LNCaP clone FGC (cell line): ENCODE results near the gene SLC17A9.

Experiments used
- DNase-seq: peaks from one replicate; pipeline ENCODE4 v3.0.0-alpha.2; 2011; ENCODE audit warnings: low read depth
- H3K4me3 ChIP-seq: 2 replicates; pipeline ENCODE4 v1.5.1; 2011; ENCODE audit warnings: mild to moderate bottlenecking, low read depth, low read length, control low read depth
- CTCF ChIP-seq: IDR thresholded peaks from 2 replicates; pipeline ENCODE4 v1.5.1; 2012; ENCODE audit warnings: mild to moderate bottlenecking; ENCODE audit not compliant: control insufficient read depth, insufficient read depth; ENCODE audit errors: extremely low read depth

The SLC17A9 gene

DNA sequence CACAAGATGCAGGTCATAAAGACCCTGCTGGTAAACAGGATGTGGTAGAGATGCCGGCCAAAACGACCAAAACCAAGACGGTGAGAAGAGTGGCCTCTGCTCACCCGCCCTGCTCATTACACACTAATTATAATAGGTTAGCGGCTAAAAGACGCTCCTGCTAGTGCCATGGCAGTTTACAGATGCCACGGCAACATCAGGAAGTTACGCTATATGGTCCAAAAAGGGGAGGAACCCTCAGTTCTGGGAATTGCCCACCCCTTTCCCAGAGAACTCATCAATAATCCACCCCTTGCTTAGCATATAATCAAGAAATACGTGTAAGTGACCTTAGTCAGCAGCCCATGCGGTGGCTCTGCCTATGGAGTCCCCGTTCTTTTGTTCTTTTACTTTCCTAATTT, 36.7 kb downstream of the SLC17A9 start:
- no peak for TF ChIP-seq CTCF
- no peak overlapping the region for H3K4me3 ChIP-seq
- DNase-seq = no peak

DNA sequence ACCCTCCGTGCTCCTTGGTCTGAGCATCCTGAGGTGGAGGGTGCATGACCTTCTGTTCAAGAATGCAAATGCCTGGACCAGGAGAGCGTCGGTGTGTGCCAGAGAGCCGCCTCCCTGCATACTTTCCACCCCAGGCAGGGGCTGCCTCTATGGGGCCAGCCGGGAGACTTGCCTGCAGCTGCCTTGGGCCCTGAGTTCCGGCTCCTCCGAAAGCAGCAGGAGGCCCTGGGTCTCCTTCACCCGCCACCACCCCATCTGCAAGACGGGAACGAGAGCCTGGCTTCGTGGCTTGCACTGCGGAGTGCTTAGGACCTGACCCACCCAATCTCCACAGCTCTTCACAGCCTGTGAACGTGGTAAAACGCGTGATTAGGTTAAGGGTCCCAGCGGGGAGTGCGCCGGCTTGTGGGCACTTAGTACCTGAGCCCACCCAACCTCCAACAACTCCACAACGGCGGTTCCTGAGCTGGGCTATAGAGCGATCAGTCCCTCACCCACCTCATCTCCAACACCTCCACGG, 37.9 kb downstream of the SLC17A9 start:
- no peak for TF ChIP-seq CTCF
- DNase-seq = no peak
- H3K4me3 ChIP-seq = no peak overlapping the region

DNA sequence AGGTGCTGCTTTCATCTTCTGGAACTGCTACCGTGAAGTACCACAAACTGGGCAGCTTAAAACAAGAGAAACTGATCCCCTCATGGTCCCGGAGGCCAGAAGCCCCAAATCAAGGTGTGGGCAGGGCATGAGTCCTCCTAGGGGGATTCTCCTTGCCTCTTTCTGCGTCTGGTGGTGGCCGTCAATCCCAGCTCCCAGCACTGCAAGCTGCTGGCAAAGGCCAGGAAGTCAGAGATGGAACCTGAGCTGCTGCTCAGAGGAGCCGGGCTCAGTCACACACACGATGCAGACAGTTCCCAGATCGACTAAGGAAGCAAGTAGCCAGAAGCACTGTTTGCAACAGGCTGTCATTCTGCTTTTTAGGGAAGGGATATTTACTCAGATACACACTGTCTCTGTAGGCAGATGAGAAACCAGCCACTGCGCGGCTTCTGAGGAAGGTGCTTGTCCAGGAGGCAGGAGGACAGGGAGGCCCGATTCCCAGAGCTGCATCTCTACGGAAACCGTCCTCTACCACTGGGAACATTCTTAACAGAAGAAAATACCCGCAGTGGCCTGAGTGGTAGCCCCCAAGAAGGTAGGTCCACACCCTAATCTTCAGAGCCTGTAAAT, 38.8 kb downstream of the SLC17A9 start:
- no peak overlapping the region for H3K4me3 ChIP-seq
- no peak for TF ChIP-seq CTCF
- no peak for DNase-seq

DNA sequence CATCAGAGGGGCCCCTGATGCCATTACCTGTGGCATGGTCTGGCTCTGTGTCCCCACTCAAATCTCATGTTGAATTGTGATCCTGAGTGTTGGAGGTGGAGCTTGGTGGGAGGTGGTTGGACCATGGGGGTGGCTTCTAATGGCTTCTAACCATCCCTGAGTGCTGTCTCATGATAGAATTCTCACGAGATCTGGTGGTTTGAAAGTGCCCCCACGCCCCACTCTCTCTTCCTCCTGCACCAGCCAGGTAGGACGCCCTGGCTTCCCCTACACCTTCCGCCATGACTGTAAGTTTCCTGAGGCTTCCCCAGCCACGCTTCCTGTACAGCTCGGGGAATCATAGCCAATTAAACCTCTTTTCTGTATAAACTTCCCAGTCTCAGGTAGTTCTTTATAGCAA, 39.4 kb downstream of the SLC17A9 start:
- no peak for TF ChIP-seq CTCF
- DNase-seq = no peak
- no peak overlapping the region for H3K4me3 ChIP-seq

GRCh38 chr20:62993856-62994494, 41.5 kb downstream of the SLC17A9 start:
- H3K4me3 ChIP-seq = no peak overlapping the region
- no peak for DNase-seq
- no peak for TF ChIP-seq CTCF

GRCh38 chr20:62994869-62995281, 42.4 kb downstream of the SLC17A9 start:
- no peak overlapping the region for H3K4me3 ChIP-seq
- DNase-seq = no peak
- no peak for TF ChIP-seq CTCF
